Endothelial cell of umbilical vein (primary cell): ENCODE data around the gene TGFBR3.

Experiments used
- EZH2 ChIP-seq: IDR thresholded peaks from 2 replicates; pipeline ENCODE4 v1.6.1; 2012; ENCODE audit warnings: borderline replicate concordance, low read depth, mild to moderate bottlenecking, moderate library complexity, low read length, inconsistent platforms; ENCODE audit not compliant: severe bottlenecking
- FOS ChIP-seq: IDR thresholded peaks from 2 replicates; pipeline ENCODE4 v1.6.1; 2011; ENCODE audit warnings: mild to moderate bottlenecking, low read length, moderate library complexity, borderline replicate concordance; ENCODE audit not compliant: insufficient read depth
- POLR2AphosphoS5 ChIP-seq: IDR thresholded peaks from 2 replicates; pipeline ENCODE4 v1.6.1; 2012; ENCODE audit warnings: low read depth, mild to moderate bottlenecking, control low read depth, low read length, moderate library complexity; ENCODE audit not compliant: insufficient read depth
- TF ChIP-seq, protein P1 (sequence below), 2 donors: IDR thresholded peaks; 1 replicate in 1 of 2; 2 replicates in 1 of 2; pipeline ENCODE4 v1.5.1; 2011; ENCODE audit warnings: low read length in 2 of 2, mild to moderate bottlenecking in 2 of 2, moderate library complexity in 2 of 2, control low read depth in 1 of 2, inconsistent platforms in 1 of 2, low read depth in 1 of 2; ENCODE audit not compliant: insufficient read depth in 1 of 2; ENCODE audit errors: extremely low read depth in 1 of 2

DNA sequence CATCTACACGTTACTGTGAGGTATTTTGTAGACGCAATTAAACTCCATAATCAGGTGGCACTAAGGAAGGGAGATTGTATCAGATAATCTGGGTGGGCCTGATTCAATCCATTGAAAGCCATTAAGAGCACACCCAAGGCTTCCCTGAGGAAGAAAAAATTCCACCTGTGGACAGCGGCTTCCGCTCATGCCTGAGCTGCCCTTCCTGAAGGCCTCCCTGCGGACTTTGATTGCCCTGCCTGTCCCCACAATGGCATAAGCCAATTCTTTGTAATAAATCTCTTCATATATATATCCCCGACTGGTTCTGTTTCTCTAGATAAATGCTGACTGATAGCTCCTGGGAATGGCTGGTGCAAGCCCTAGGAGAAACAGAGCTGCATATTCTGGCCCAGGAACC, 138.3 kb downstream of the TGFBR3 start:
- TF ChIP-seq, protein P1, sequence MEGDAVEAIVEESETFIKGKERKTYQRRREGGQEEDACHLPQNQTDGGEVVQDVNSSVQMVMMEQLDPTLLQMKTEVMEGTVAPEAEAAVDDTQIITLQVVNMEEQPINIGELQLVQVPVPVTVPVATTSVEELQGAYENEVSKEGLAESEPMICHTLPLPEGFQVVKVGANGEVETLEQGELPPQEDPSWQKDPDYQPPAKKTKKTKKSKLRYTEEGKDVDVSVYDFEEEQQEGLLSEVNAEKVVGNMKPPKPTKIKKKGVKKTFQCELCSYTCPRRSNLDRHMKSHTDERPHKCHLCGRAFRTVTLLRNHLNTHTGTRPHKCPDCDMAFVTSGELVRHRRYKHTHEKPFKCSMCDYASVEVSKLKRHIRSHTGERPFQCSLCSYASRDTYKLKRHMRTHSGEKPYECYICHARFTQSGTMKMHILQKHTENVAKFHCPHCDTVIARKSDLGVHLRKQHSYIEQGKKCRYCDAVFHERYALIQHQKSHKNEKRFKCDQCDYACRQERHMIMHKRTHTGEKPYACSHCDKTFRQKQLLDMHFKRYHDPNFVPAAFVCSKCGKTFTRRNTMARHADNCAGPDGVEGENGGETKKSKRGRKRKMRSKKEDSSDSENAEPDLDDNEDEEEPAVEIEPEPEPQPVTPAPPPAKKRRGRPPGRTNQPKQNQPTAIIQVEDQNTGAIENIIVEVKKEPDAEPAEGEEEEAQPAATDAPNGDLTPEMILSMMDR (IDR thresholded peaks at IDR 0.05; ENCODE audit: extremely low read depth in 1 of 2, insufficient read depth in 1 of 2, low read depth in 1 of 2, low read length in 2 of 2), result no peak
- TF ChIP-seq EZH2 (no peak), FOS (no peak), POLR2AphosphoS5 (no peak)
